Muscle layer of colon (tissue), 2 donors: Measurements from ENCODE around the gene TUBB2A.

Experiments
- H3K27ac ChIP-seq: one replicate; pipeline ENCODE4 v1.7.0; 2013; ENCODE audit warnings: low read depth, mild to moderate bottlenecking, low read length, moderate library complexity
- H3K27me3 ChIP-seq, 2 donors: one replicate each; pipeline ENCODE4 v1.7.0; 2013; ENCODE audit warnings: low read length in 2 of 2, mild to moderate bottlenecking in 2 of 2; ENCODE audit not compliant: insufficient read depth in 2 of 2, control insufficient read depth in 1 of 2
- H3K36me3 ChIP-seq: one replicate; pipeline ENCODE4 v1.7.0; 2013; ENCODE audit warnings: mild to moderate bottlenecking, low read length; ENCODE audit not compliant: insufficient read depth
- H3K4me1 ChIP-seq: one replicate; pipeline ENCODE4 v1.7.0; 2013; ENCODE audit warnings: mild to moderate bottlenecking, low read length; ENCODE audit not compliant: insufficient read depth
- H3K4me3 ChIP-seq, 2 donors: one replicate each; pipeline ENCODE4 v1.7.0; 2013; ENCODE audit warnings: low read length in 2 of 2, low read depth in 1 of 2, mild to moderate bottlenecking in 1 of 2, moderate library complexity in 1 of 2
- H3K9ac ChIP-seq: one replicate; pipeline ENCODE4 v1.7.0; 2013; ENCODE audit warnings: low read length
- H3K9me3 ChIP-seq: one replicate; pipeline ENCODE4 v1.7.0; 2013; ENCODE audit warnings: mild to moderate bottlenecking, low read length
- donor health status: abdominal sarcoma.
- donor health status: Adenocarcinoma of cecum.

Gene TUBB2A

DNA sequence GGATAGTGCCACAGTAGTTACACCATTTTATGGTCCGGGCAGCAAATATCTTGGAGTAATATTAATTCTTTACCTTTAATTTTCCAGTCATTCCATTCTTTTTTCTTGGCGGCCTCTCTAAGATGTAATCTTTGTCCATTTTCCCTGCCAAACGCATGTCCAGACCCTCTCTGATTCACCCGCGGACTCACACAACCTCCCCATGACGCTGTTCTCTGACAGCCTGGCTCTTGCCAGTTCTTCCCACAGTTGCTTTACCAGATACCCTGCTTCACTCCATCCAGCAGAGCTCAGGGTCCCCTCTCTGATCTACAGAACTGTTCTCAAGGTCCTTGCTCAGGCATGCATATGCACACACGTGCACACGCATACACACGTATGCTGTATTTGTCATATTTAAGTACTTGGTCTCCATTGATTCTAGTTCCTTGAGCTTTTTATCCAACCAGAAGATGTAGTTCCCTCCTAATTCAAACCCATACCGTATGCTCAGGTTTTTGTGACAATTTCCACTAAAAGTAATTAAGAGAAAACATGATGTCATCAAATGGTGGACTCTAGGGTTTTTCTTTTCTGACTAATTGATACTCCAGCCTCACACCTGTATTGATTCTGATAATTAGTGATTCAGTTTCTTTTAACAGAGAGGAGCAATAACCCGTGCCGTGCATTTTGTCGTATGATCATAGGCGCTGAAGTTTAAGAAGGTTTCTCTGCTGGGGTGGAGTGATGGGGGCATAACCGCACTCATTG lies 28.8 kb downstream of the TUBB2A start:
- Histone ChIP-seq H3K9ac (no peak overlapping the region), H3K9me3 (no peaks in the 10 kb centered on the region), H3K27me3 (no peaks in the 10 kb centered on the region), H3K4me3 (no peak overlapping the region), H3K4me1 (no peaks in the 10 kb centered on the region), H3K36me3 (peaks cover 20% of the 10 kb centered on the region), H3K27ac (no peak overlapping the region)

DNA sequence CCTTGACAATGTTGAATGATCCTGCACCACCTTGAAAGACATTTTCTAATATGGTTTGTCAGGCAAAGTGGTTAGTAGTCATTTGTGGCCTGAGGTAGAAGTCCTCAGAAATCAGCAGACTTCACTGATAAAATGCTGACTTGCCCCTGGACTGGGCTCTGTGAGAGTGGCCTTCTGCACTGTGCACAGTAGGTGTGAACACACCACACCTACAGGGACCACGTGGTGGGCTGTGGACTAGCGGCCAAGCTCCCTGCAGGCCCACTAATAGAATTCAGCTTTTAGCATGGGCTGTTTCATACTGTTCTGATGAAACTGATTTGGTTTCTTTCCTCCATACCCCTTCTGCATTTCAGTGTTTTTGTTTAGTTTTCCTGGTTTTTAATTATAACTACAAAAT lies 31.5 kb downstream of the TUBB2A start:
- H3K4me3 ChIP-seq, result no peak overlapping the region
- H3K4me1 ChIP-seq, result no peaks in the 10 kb centered on the region
- no peaks in the 10 kb centered on the region for H3K27me3 ChIP-seq
- no peak overlapping the region for H3K9ac ChIP-seq
- peaks cover 16% of the 10 kb centered on the region for H3K36me3 ChIP-seq
- H3K27ac ChIP-seq, result no peak overlapping the region
- H3K9me3 ChIP-seq, result no peaks in the 10 kb centered on the region

DNA sequence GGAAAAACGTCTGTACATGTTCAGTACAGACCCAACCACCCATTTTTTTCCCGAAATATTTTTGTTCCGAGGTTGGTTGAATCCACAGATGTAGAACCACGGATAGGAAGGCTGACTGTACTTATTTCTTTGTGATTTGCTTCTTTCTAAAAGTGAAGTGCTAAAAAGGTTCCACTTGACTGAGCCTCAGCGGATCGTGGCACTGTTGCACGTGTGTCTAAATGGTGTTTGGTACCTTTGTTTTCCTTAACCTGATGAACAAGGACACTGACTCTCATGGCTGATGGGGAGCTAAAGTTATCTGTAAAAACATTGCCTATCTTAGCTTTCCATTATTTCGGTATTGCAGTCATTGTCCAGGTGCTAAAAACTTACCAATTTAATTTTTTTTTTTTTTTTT lies 32.7 kb downstream of the TUBB2A start:
- H3K27me3 ChIP-seq, result no peaks in the 10 kb centered on the region
- H3K9ac ChIP-seq, result no peak overlapping the region
- H3K4me3 ChIP-seq, result no peak overlapping the region
- H3K4me1 ChIP-seq, result peaks cover under 1% of the 10 kb centered on the region
- peaks cover 9% of the 10 kb centered on the region for H3K36me3 ChIP-seq
- H3K9me3 ChIP-seq, result no peaks in the 10 kb centered on the region
- no peak overlapping the region for H3K27ac ChIP-seq

DNA sequence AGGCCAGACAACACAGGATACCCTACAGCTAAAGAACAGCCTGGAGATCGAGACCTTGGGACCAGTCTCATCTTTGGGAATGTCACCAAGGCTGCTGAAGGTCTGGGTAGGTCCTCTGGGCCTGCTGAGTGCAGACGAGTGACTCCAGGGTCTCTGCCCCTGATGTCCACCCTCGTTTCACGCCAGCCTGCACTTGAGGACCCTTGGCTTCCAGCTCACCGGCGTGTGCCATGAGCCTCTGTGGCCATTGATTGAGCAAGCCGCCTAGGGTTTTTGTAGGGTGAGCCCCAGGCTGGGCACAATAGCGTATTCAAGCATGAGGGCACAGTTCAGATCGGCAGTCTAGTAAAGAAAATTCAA lies 34.5 kb downstream of the TUBB2A start:
- H3K9me3 ChIP-seq, result no peaks in the 10 kb centered on the region
- H3K4me1 ChIP-seq, result peaks cover 10% of the 10 kb centered on the region

DNA sequence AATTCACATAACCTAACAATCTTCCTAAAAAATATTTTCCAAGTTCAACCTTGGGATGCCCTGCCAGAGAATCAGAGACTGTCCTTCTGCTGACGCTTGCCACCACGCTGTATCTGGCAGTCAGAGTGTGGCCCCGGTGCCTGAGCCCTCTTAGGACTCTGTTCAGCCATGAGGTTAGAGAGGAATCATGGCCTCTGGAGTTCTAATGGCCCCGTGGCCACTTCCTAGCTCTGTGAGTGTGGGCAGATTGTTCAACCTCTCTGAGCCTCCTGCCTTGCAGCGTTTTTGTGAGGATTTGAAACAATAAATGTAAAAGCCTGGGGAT lies 36.6 kb downstream of the TUBB2A start:
- no peaks in the 10 kb centered on the region for H3K9me3 ChIP-seq
- no peak overlapping the region for H3K27ac ChIP-seq
- no peak overlapping the region for H3K4me3 ChIP-seq
- peaks cover 13% of the 10 kb centered on the region for H3K4me1 ChIP-seq
- H3K9ac ChIP-seq, result no peak overlapping the region
- no peaks in the 10 kb centered on the region for H3K27me3 ChIP-seq
- no peaks in the 10 kb centered on the region for H3K36me3 ChIP-seq

More for the DNA sequence above, 34.5 kb downstream of the TUBB2A start:
- Histone ChIP-seq H3K27ac (no peak overlapping the region), H3K27me3 (no peaks in the 10 kb centered on the region), H3K4me3 (no peak overlapping the region), H3K36me3 (no peaks in the 10 kb centered on the region), H3K9ac (no peak overlapping the region)

DNA sequence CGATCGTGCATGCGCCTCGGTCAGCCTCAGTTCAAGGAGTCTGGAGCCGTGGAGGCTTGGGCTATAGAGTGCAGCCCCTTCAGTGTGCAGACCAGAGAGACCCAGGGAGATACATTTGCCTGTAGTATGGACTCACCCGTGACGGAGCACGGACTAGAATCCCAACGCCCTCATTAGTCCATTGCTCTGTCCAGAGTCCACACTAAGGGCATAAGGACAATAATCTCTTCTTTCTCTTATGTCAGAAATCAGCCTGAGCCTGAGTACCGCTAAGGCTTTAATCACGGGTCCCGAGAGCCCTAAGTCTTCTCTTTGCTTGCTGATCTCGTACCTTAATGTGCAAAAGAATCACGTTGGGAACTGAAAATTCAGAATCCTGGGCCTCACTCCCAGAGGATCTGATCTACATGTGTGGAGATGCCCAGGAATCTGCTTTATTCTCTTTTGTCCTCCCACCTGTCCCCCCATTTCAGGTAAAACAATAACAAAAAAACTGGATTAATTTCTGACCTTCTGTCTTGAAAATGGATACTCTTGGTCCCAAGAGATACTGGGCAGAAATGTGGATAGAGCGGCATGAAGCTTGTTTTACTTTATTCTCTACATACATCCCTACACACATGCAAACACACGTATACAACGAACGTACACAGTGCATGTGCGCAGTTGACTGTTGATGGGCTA lies 38.2 kb downstream of the TUBB2A start:
- no peaks in the 10 kb centered on the region for H3K27me3 ChIP-seq
- H3K27ac ChIP-seq, result peak overlapping the region; percentile 90
- H3K9ac ChIP-seq, result peak overlapping the region; percentile 54
- no peaks in the 10 kb centered on the region for H3K9me3 ChIP-seq
- H3K36me3 ChIP-seq, result peaks cover 5% of the 10 kb centered on the region
- peaks cover 13% of the 10 kb centered on the region for H3K4me1 ChIP-seq
- peak overlapping the region; percentile 66 to 82 for H3K4me3 ChIP-seq

DNA sequence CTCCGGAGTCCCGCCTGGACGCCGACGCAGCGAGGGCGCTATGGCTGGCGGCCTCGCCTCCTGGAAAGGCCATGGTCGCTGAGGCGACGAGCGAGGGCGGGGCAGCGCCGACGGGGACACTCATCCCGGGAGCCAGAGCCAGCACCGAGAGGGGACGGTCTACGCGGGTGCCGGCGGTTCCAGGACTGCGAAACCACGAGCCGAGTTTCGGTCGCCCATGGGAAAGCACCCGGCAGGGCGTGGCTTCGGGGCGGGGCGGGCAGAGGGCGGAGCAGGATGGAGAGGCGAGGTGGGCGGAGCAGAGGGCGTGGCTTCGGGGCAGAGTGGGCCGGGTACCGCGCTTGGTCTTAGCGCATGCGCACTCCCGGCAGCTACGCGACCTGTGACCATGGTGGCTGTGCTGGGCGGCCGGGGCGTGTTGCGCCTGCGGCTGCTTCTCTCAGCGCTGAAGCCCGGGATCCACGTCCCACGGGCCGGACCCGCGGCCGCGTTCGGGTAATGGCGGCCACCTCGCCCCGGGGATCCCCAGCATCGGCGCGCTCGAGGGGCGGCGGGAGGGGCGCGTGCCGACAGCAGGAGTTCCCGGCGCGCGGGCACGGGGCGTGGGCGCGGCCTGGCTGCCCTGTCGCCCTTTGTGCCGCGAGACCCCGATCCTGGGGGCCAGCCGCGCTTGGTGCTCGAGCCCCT lies 38.8 kb downstream of the TUBB2A start, which contains the start of gene BPHL:
Gene BPHL, plus strand, starts transcription at position 359 of the 687 bp plus-strand sequence. Its CDS starts 30 bp downstream, at position 389.
- no peaks in the 10 kb centered on the region for H3K27me3 ChIP-seq
- H3K36me3 ChIP-seq, result peaks cover 12% of the 10 kb centered on the region
- no peaks in the 10 kb centered on the region for H3K9me3 ChIP-seq
- H3K4me3 ChIP-seq, result peak within 1 kb of the TSS; percentile 66 to 82
- H3K4me1 ChIP-seq, result peaks cover 13% of the 10 kb centered on the region
- peak within 1 kb of the TSS; percentile 90 for H3K27ac ChIP-seq
- H3K9ac ChIP-seq, result peak within 1 kb of the TSS; percentile 54

DNA sequence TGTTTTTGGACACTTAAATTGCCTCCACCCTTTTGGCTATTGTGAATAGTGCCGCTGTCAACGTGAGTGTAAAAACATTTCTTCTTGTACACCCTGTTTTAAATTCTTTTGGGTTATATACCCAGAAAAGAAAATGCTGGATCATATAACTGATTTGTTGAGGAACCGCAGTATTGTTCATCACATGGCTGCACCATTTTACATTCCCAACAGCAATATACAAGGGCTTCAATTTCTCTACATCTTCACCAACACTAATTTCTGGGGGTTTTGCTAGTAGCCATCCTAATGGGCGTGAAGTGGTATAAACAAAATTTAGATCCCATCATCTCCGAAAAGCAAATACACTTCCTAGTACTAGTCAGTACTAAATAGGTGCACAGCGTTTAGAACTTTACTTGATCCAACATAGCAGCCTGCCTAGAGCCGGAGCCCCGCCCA lies 39.4 kb downstream of the TUBB2A start:
- H3K36me3 ChIP-seq, result peaks cover 18% of the 10 kb centered on the region
- H3K4me1 ChIP-seq, result peaks cover 13% of the 10 kb centered on the region
- peak overlapping the region; percentile 90 for H3K27ac ChIP-seq
- H3K9ac ChIP-seq, result no peak overlapping the region
- H3K27me3 ChIP-seq, result no peaks in the 10 kb centered on the region
- peak overlapping the region; percentile 66 to 82 for H3K4me3 ChIP-seq
- no peaks in the 10 kb centered on the region for H3K9me3 ChIP-seq

DNA sequence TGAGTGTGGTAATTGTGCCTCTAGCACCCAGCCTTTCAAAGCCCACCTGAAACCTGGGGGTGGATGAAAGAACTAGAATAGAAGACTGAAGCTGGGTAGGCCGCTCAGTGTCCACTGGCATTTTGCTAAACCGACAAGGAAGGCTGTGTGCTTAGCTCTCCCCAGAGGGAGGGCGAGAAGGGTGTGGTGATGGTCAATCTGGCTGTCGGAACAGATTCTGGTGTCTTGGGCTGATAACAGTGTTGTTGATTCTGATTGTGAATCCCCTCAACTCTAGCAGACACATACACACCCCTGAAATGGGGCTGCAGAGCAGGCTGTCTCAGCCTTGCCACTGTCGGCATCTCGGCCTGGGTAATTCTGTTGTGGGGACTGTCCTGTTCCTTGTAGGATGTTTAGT lies 43.0 kb downstream of the TUBB2A start:
- Histone ChIP-seq H3K9ac (no peak overlapping the region), H3K9me3 (no peaks in the 10 kb centered on the region), H3K36me3 (peaks cover 42% of the 10 kb centered on the region)

DNA sequence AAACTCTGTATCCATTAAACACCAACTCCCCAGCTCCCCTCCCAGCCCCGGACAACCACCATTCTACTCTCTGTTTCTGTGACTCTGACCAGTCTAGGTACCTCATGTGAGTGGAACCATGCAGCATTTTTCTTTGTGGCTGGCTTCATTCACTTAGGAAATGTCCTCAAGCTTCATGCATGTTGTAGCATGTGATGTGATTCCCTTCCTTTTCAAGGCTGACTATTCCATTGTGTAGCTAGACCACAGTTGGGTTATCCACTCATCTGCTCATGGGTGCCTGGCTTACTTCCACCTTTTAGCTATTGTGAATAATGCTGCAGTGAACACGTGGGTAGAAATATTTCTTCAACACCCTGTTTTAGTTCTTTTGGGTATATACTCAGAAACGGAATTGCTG lies 47.6 kb downstream of the TUBB2A start:
- Histone ChIP-seq H3K4me1 (no peaks in the 10 kb centered on the region), H3K9ac (no peak overlapping the region), H3K27me3 (no peaks in the 10 kb centered on the region), H3K27ac (no peak overlapping the region), H3K36me3 (peaks cover 81% of the 10 kb centered on the region), H3K9me3 (no peaks in the 10 kb centered on the region), H3K4me3 (no peak overlapping the region)

More for the DNA sequence above, 43.0 kb downstream of the TUBB2A start:
- no peak overlapping the region for H3K4me3 ChIP-seq
- no peaks in the 10 kb centered on the region for H3K27me3 ChIP-seq
- no peak overlapping the region for H3K27ac ChIP-seq
- peaks cover 10% of the 10 kb centered on the region for H3K4me1 ChIP-seq

DNA sequence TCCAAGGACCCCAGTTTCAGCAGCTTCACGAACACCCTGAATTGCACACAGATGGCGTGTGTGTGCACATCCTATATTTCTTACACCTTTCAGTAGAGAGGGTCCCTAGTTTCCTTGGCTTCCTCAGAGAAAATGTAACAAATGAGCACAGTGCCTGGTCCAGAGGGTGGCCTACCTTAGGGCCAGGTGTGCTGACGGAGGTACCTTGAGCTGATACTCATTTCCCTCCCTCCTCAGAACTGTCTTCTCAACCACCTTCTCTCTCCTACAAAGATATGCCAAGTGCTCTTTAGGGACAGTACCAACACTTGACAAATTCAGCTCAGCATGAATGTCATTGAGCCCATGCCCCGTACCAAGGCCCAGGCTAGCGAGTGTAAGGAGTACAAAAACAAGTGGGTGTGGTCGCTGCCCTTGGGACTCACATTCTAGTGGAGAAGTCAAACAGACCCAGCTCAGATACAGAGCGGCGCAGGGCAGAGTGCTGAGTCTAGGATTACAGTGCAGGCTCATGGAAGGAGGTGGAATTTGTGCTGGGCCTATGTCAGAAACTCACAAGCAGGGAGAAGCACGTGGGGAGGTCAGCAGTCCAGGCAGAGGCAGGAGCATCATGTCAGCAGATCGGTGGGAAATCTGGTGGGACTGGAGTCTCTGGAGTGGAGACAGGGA lies 48.5 kb downstream of the TUBB2A start:
- Histone ChIP-seq H3K27ac (no peak overlapping the region), H3K9ac (no peak overlapping the region), H3K36me3 (peaks cover 80% of the 10 kb centered on the region), H3K27me3 (no peaks in the 10 kb centered on the region), H3K4me1 (no peaks in the 10 kb centered on the region), H3K4me3 (no peak overlapping the region), H3K9me3 (no peaks in the 10 kb centered on the region)
